ENCODE results near the gene SESN1. TPM values are rescaled to one million over a fixed set of nuclear protein-coding genes. Genes with fewer than 3 reads are reported as not detected.
"Not testable (repeated sequence)": the region's sequence is repeated elsewhere in the genome, so short reads cannot be mapped to it uniquely, and the experiment has no call there.

SESN1 gene
- polyA plus RNA-seq (ENCODE audit: insufficient read length in 12 of 12), result 10 to 100 TPM in 11 of 12 donors, not detected in 1; 33.3 to 70.2 (median 51.5) TPM
- long read RNA-seq, donor 1, transcript SESN1-202 (10 exons, 2,676 nt), result major isoform, 5 of 38 reads
- long read RNA-seq, donor 1, partial matches to known transcripts, result 31 of 38 reads
- long read RNA-seq, donor 1, other reads (novel, unspliced or antisense), result 0 of 38 reads
- long read RNA-seq, donor 2, transcript SESN1-204 (10 exons, 3,509 nt), result major isoform, 10 of 25 reads
- long read RNA-seq, donor 2, transcript SESN1-202 (10 exons, 2,676 nt), result minor isoform, 6 of 25 reads
- long read RNA-seq, donor 2, partial matches to known transcripts, result 9 of 25 reads
- long read RNA-seq, donor 2, other reads (novel, unspliced or antisense), result 0 of 25 reads
- long read RNA-seq, donor 3, transcript SESN1-204 (10 exons, 3,509 nt), result major isoform, 9 of 30 reads
- long read RNA-seq, donor 3, partial matches to known transcripts, result 18 of 30 reads
- long read RNA-seq, donor 3, other reads (novel, unspliced or antisense), result 0 of 30 reads
- long read RNA-seq, donor 4, partial matches to known transcripts, result 14 of 16 reads
- long read RNA-seq, donor 4, other reads (novel, unspliced or antisense), result 0 of 16 reads
- long read RNA-seq, donor 5, transcript SESN1-204 (10 exons, 3,509 nt), result major isoform, 12 of 53 reads
- long read RNA-seq, donor 5, partial matches to known transcripts, result 37 of 53 reads
- long read RNA-seq, donor 5, other reads (novel, unspliced or antisense), result 0 of 53 reads
- long read RNA-seq, donor 6, partial matches to known transcripts, result 7 of 8 reads
- long read RNA-seq, donor 6, other reads (novel, unspliced or antisense), result 0 of 8 reads
- long read RNA-seq, donor 7, partial matches to known transcripts, result 5 of 8 reads
- long read RNA-seq, donor 7, other reads (novel, unspliced or antisense), result 0 of 8 reads
- long read RNA-seq, donor 8, transcript SESN1-204 (10 exons, 3,509 nt), result major isoform, 16 of 58 reads
- long read RNA-seq, donor 8, partial matches to known transcripts, result 38 of 58 reads
- long read RNA-seq, donor 8, other reads (novel, unspliced or antisense), result 0 of 58 reads
- long read RNA-seq, donor 9, partial matches to known transcripts, result 9 of 12 reads
- long read RNA-seq, donor 9, other reads (novel, unspliced or antisense), result 0 of 12 reads
- long read RNA-seq, donor 10, transcript SESN1-202 (10 exons, 2,676 nt), result minor isoform, 5 of 42 reads
- long read RNA-seq, donor 10, transcript SESN1-204 (10 exons, 3,509 nt), result major isoform, 8 of 42 reads
- long read RNA-seq, donor 10, partial matches to known transcripts, result 29 of 42 reads
- long read RNA-seq, donor 10, other reads (novel, unspliced or antisense), result 0 of 42 reads
- long read RNA-seq, donor 11, transcript SESN1-204 (10 exons, 3,509 nt), result major isoform, 12 of 30 reads
- long read RNA-seq, donor 11, partial matches to known transcripts, result 15 of 30 reads
- long read RNA-seq, donor 11, other reads (novel, unspliced or antisense), result 0 of 30 reads

- DNase-seq, result peak; percentile 94
Observed at GRCh38 chr6:109094416-109095035, at the start of gene SESN1. Gene SESN1 (minus strand): TSS chr6:109094846. CDS start chr6:109094073, 773 bp downstream.

GRCh38 chr6:109143191-109143590 is 48.5 kb upstream of the SESN1 start:
- DNase-seq, result no peak

- DNase-seq, result not testable (repeated sequence)
Observed at GRCh38 chr6:109142067-109142466, 47.4 kb upstream of the SESN1 start.

- no peak for DNase-seq
Observed at GRCh38 chr6:109139109-109139508, 44.5 kb upstream of the SESN1 start.

- not testable (repeated sequence) for DNase-seq
Observed at GRCh38 chr6:109136530-109136929, 41.9 kb upstream of the SESN1 start.

GRCh38 chr6:109136039-109136438 is 41.4 kb upstream of the SESN1 start:
- not testable (repeated sequence) for DNase-seq

GRCh38 chr6:109135600-109135999 is 41.0 kb upstream of the SESN1 start:
- not testable (repeated sequence) for DNase-seq

- DNase-seq, result no peak
Observed at GRCh38 chr6:109130065-109130464, 35.4 kb upstream of the SESN1 start.

GRCh38 chr6:109125504-109125903 is 30.9 kb upstream of the SESN1 start:
- DNase-seq, result no peak

- no peak for DNase-seq
Observed at GRCh38 chr6:109124219-109124618, 29.6 kb upstream of the SESN1 start.

GRCh38 chr6:109121411-109121810 is 26.8 kb upstream of the SESN1 start:
- peak; percentile 25 for DNase-seq

- DNase-seq, result no peak
Observed at GRCh38 chr6:109118871-109119354, 24.3 kb upstream of the SESN1 start.

- DNase-seq, result no peak
Observed at GRCh38 chr6:109118337-109118736, 23.7 kb upstream of the SESN1 start.

- DNase-seq, result no peak
Observed at GRCh38 chr6:109117346-109118035, 22.8 kb upstream of the SESN1 start.

- not testable (repeated sequence) for DNase-seq
Observed at GRCh38 chr6:109112663-109113062, 18.0 kb upstream of the SESN1 start.

GRCh38 chr6:109109663-109110062 is 15.0 kb upstream of the SESN1 start:
- not testable (repeated sequence) for DNase-seq

GRCh38 chr6:109105681-109106080 is 11.0 kb upstream of the SESN1 start:
- no peak for DNase-seq

GRCh38 chr6:109104512-109104911 is 9.9 kb upstream of the SESN1 start:
- no peak for DNase-seq

GRCh38 chr6:109103942-109104341 is 9.3 kb upstream of the SESN1 start:
- DNase-seq, result no peak

- no peak for DNase-seq
Observed at GRCh38 chr6:109102762-109103161, 8.1 kb upstream of the SESN1 start.

All from muscle of arm (tissue), 14 donors.